Left lung (tissue), 10 donors: ENCODE data around the gene TCEAL9. TPM values are rescaled to one million over a fixed set of nuclear protein-coding genes. Genes with fewer than 3 reads are reported as not detected.

ENCODE experiments used
- ATAC-seq: fragments of 200-7000 bp; cut with Tn5 transposase; one replicate; pipeline ENCODE4 v1.9.1; 2020; ENCODE audit warnings: moderate library complexity
- DNase-seq, 4 donors: peaks; one replicate each; pipeline ENCODE4 v3.0.0-alpha.2; 2013 to 2020
- H3K27ac ChIP-seq, 2 donors: fragments of 200-600 bp; sonication (generic) in 1 of 2; one replicate each; pipeline versions ENCODE4 v1.5.0 to v1.8.0; 2020 to 2021
- H3K27me3 ChIP-seq, 2 donors: fragments of 200-600 bp; sonication (generic) in 1 of 2; one replicate each; pipeline versions ENCODE4 v1.5.0 to v1.8.0; 2020 to 2021
- H3K36me3 ChIP-seq, 2 donors: fragments of 200-600 bp; sonication (generic) in 1 of 2; one replicate each; pipeline versions ENCODE4 v1.5.0 to v1.8.0; 2020 to 2021
- H3K4me1 ChIP-seq, 2 donors: fragments of 200-600 bp; one replicate each; pipeline ENCODE4 v1.8.0; 2021
- H3K4me3 ChIP-seq, 2 donors: fragments of 200-600 bp; sonication (generic) in 1 of 2; one replicate each; pipeline versions ENCODE4 v1.5.0 to v1.8.0; 2020 to 2021; ENCODE audit warnings: mild to moderate bottlenecking in 1 of 2
- H3K9me3 ChIP-seq, 2 donors: fragments of 200-600 bp; sonication (generic) in 1 of 2; one replicate each; pipeline versions ENCODE4 v1.5.0 to v1.8.0; 2020 to 2021
- CTCF ChIP-seq, 2 donors: fragments of 200-600 bp; sonication (generic) in 1 of 2; IDR thresholded peaks; one replicate each; pipeline versions ENCODE4 v1.5.0 to v1.8.0; 2021; ENCODE audit warnings: antibody characterized with exemption in 2 of 2
- intact Hi-C, 2 donors: fragments of 100-400 bp; cut with DNase I; formaldehyde crosslinking; loops; one replicate each; pipeline versions ENCODE4 v1.11.2 to v1.14.2; 2022
- polyA plus RNA-seq, 6 donors: library from polyadenylated mRNA; unstranded; fragments of 120-200 nt; gene quantifications; one replicate each; pipeline ENCODE4 v1.2.1, GENCODE V29; 2013; ENCODE audit not compliant: insufficient read length in 6 of 6
- total RNA-seq, 2 donors: library from RNA; stranded (reverse); fragmentation: NEBNext Ultra II Directional; extraction: Animal tissue kit (Norgen Biotek cat#: 25700); gene quantifications; one replicate each; pipeline ENCODE4 v1.2.1, GENCODE V29; 2021
- donor health status: DM: no; HTN: yes; CAD: no.
- donor health status: DM: no; HTN: no; CAD: no.

Gene TCEAL9
- total and polyA plus RNA-seq, 8 donors = 47.8 to 154 (median 137) TPM

- ATAC-seq (no peak), DNase-seq (no peak)
- H3K27ac ChIP-seq = no peak overlapping the region
- H3K36me3 ChIP-seq = no peaks in the 10 kb centered on the region
- intact Hi-C loops = no loop called here
- no peak overlapping the region for H3K4me3 ChIP-seq
- H3K9me3 ChIP-seq = no peaks in the 10 kb centered on the region
- H3K4me1 ChIP-seq = no peaks in the 10 kb centered on the region
- no peaks in the 10 kb centered on the region for H3K27me3 ChIP-seq
- TF ChIP-seq CTCF (IDR thresholded peaks at IDR 0.05) = no peak
Observed at GRCh38 chrX:103367502-103367901, 11.2 kb downstream of the TCEAL9 start.

GRCh38 chrX:103369479-103369878 lies 13.2 kb downstream of the TCEAL9 start:
- Histone ChIP-seq H3K27me3 (no peaks in the 10 kb centered on the region), H3K4me1 (no peaks in the 10 kb centered on the region), H3K27ac (no peak overlapping the region), H3K36me3 (no peaks in the 10 kb centered on the region), H3K4me3 (no peak overlapping the region), H3K9me3 (no peaks in the 10 kb centered on the region)
- ATAC-seq (no peak), DNase-seq (no peak)
- no peak for TF ChIP-seq CTCF (IDR thresholded peaks at IDR 0.05)
- intact Hi-C loops = no loop called here

GRCh38 chrX:103372886-103373285 lies 16.6 kb downstream of the TCEAL9 start:
- no peaks in the 10 kb centered on the region for H3K27me3 ChIP-seq
- ATAC-seq (no peak), DNase-seq (no peak)
- intact Hi-C loops = no loop called here
- no peak overlapping the region for H3K4me3 ChIP-seq
- no peaks in the 10 kb centered on the region for H3K9me3 ChIP-seq
- no peaks in the 10 kb centered on the region for H3K4me1 ChIP-seq
- no peak overlapping the region for H3K27ac ChIP-seq
- no peak for TF ChIP-seq CTCF (IDR thresholded peaks at IDR 0.05)
- H3K36me3 ChIP-seq = no peaks in the 10 kb centered on the region

GRCh38 chrX:103373581-103373980 lies 17.3 kb downstream of the TCEAL9 start:
- Histone ChIP-seq H3K4me1 (no peaks in the 10 kb centered on the region), H3K27me3 (no peaks in the 10 kb centered on the region), H3K36me3 (no peaks in the 10 kb centered on the region), H3K9me3 (no peaks in the 10 kb centered on the region), H3K27ac (no peak overlapping the region), H3K4me3 (no peak overlapping the region)
- intact Hi-C loops = no loop called here
- no peak for DNase-seq
- no peak for TF ChIP-seq CTCF (IDR thresholded peaks at IDR 0.05)
- no peak for ATAC-seq

- peak; percentile 84 for ATAC-seq
- H3K27ac ChIP-seq = peak within 1 kb of the TSS; percentile 67 to 75
- intact Hi-C loops = no loop called here
- DNase-seq = peak; percentile 46 to 83 (median 65)
- H3K36me3 ChIP-seq = no peaks in the 10 kb centered on the region
- TF ChIP-seq CTCF (IDR thresholded peaks at IDR 0.05) = no peak
- H3K27me3 ChIP-seq = no peaks in the 10 kb centered on the region
- H3K4me3 ChIP-seq = peak within 1 kb of the TSS; percentile 42 to 50
- no peaks in the 10 kb centered on the region for H3K9me3 ChIP-seq
- no peaks in the 10 kb centered on the region for H3K4me1 ChIP-seq
Observed at GRCh38 chrX:103376118-103376978, 20.0 kb downstream of the TCEAL9 start, which contains the start of gene BEX3. BEX3 (plus strand) TSS chrX:103376538; CDS start chrX:103377522, 984 bp downstream.
